IMR-90 (cell line): ENCODE data around the gene PLAC9. TPM values are rescaled to one million over a fixed set of nuclear protein-coding genes. Genes with fewer than 3 reads are reported as not detected.

Experiments
- ATAC-seq: fragments of 200-7000 bp; cut with Tn5 transposase; 2 replicates; pipeline ENCODE4 v1.9.1; 2020; ENCODE audit warnings: low read depth, mild to moderate bottlenecking, moderate library complexity
- BruUV-seq: library from RNA; stranded (reverse); fragments of 400-500 nt; replicated peaks from 2 replicates; lab custom pipeline; 2021; lab: Mats Ljungman, UMichigan
- CTCF ChIA-PET: fragments of 300-600 bp; formaldehyde crosslinking; extraction: SDS; loops from one replicate; lab custom pipeline; 2021; ENCODE audit warnings: antibody characterized with exemption; lab: Yijun Ruan, JAX
- POLR2A ChIA-PET: fragments of 300-600 bp; sonication (Branson Sonifier 250); formaldehyde crosslinking; loops from one replicate; lab custom pipeline; 2022; ENCODE audit warnings: antibody characterized with exemption; ENCODE audit not compliant: unreplicated experiment; lab: Charles Lee
- DNase-seq: peaks from one replicate; pipeline ENCODE4 v3.0.0; 2013
- H2AFZ ChIP-seq: replicated peaks from 2 replicates; pipeline ENCODE3; 2013; ENCODE audit warnings: low read length, mild to moderate bottlenecking; ENCODE audit not compliant: poor library complexity
- H2AK5ac ChIP-seq: 2 replicates; pipeline ENCODE4 v1.6.1; 2013; ENCODE audit warnings: low read depth, low read length, inconsistent platforms
- H2AK9ac ChIP-seq: replicated peaks from 2 replicates; pipeline ENCODE3; 2013; ENCODE audit warnings: mild to moderate bottlenecking, low read depth, low read length, moderate library complexity; ENCODE audit not compliant: poor library complexity
- H2BK120ac ChIP-seq: 2 replicates; pipeline ENCODE4 v1.6.1; 2013; ENCODE audit warnings: low read depth, low read length, inconsistent platforms
- H2BK15ac ChIP-seq: 3 replicates; pipeline ENCODE4 v1.6.1; 2013; ENCODE audit warnings: low read depth, low read length, inconsistent platforms
- H2BK20ac ChIP-seq: 2 replicates; pipeline ENCODE4 v1.6.1; 2013; ENCODE audit warnings: low read depth, mild to moderate bottlenecking, inconsistent platforms, low read length, moderate library complexity
- H2BK5ac ChIP-seq: 2 replicates; pipeline ENCODE4 v1.6.1; 2013; ENCODE audit warnings: mild to moderate bottlenecking, low read depth, low read length, inconsistent platforms; ENCODE audit not compliant: poor library complexity, severe bottlenecking
- H3K14ac ChIP-seq: replicated peaks from 2 replicates; pipeline ENCODE4 v1.6.1; 2013; ENCODE audit warnings: low read depth, low read length, inconsistent platforms
- H3K18ac ChIP-seq: 2 replicates; pipeline ENCODE4 v1.6.1; 2013; ENCODE audit warnings: low read depth, low read length, control low read depth
- H3K23ac ChIP-seq: 2 replicates; pipeline ENCODE4 v1.6.1; 2013; ENCODE audit warnings: low read depth, low read length, inconsistent platforms
- H3K27ac ChIP-seq: 2 replicates; pipeline ENCODE4 v1.5.1; 2013; ENCODE audit warnings: mild to moderate bottlenecking, control low read depth, low read length; ENCODE audit not compliant: insufficient read depth
- H3K27me3 ChIP-seq: 2 replicates; pipeline ENCODE4 v1.6.1; 2013; ENCODE audit warnings: low read length; ENCODE audit not compliant: control insufficient read depth, insufficient read depth
- H3K36me3 ChIP-seq: 2 replicates; pipeline ENCODE4 v1.6.1; 2013; ENCODE audit warnings: low read length, mixed read lengths; ENCODE audit not compliant: control insufficient read depth, insufficient read depth
- H3K4ac ChIP-seq: 2 replicates; pipeline ENCODE4 v1.6.1; 2013; ENCODE audit warnings: low read depth, low read length, inconsistent platforms
- H3K4me1 ChIP-seq: 2 replicates; pipeline ENCODE4 v1.6.1; 2013; ENCODE audit warnings: low read length, mixed read lengths; ENCODE audit not compliant: control insufficient read depth, insufficient read depth
- H3K4me2 ChIP-seq: 2 replicates; pipeline ENCODE4 v1.6.1; 2013; ENCODE audit warnings: low read depth, mild to moderate bottlenecking, control low read depth, low read length, moderate library complexity
- H3K4me3 ChIP-seq: 2 replicates; pipeline ENCODE4 v1.5.1; 2013; ENCODE audit warnings: low read depth, mild to moderate bottlenecking, control low read depth, low read length, moderate library complexity; ENCODE audit not compliant: insufficient read depth
- H3K56ac ChIP-seq: 2 replicates; pipeline ENCODE4 v1.6.1; 2013; ENCODE audit warnings: low read length, inconsistent platforms; ENCODE audit not compliant: insufficient read depth; ENCODE audit errors: extremely low read depth
- H3K79me1 ChIP-seq, 2 experiments: 2 replicates each; pipeline ENCODE4 v1.6.1; 2013; ENCODE audit warnings: low read length in 2 of 2, inconsistent platforms in 1 of 2, low read depth in 1 of 2
- H3K9ac ChIP-seq: 2 replicates; pipeline ENCODE4 v1.6.1; 2013; ENCODE audit warnings: low read depth, low read length, control low read depth
- H3K9me1 ChIP-seq: 2 replicates; pipeline ENCODE4 v1.6.1; 2013; ENCODE audit warnings: low read length, inconsistent platforms; ENCODE audit not compliant: insufficient read depth
- H3K9me3 ChIP-seq: 2 replicates; pipeline ENCODE4 v1.6.1; 2013; ENCODE audit warnings: low read length; ENCODE audit not compliant: control insufficient read depth, insufficient read depth
- H4K20me1 ChIP-seq: 2 replicates; pipeline ENCODE4 v1.6.1; 2013; ENCODE audit warnings: low read length, inconsistent platforms; ENCODE audit not compliant: insufficient read depth
- H4K5ac ChIP-seq: 2 replicates; pipeline ENCODE4 v1.6.1; 2013; ENCODE audit warnings: mild to moderate bottlenecking, low read depth, low read length, control low read depth
- H4K8ac ChIP-seq, 2 experiments: 2 replicates each; pipeline ENCODE4 v1.6.1; 2013; ENCODE audit warnings: low read depth in 2 of 2, low read length in 2 of 2, control low read depth in 1 of 2, inconsistent platforms in 1 of 2
- H4K91ac ChIP-seq: 2 replicates; pipeline ENCODE4 v1.6.1; 2013; ENCODE audit warnings: low read depth, low read length, inconsistent platforms; ENCODE audit not compliant: insufficient read depth
- MAFK ChIP-seq: IDR thresholded peaks from 2 replicates; pipeline ENCODE4 v1.6.1; 2012; ENCODE audit warnings: low read depth, low read length, improper control_type of control experiment
- RAD21 ChIP-seq: IDR thresholded peaks from 2 replicates; pipeline ENCODE4 v1.6.1; 2012; ENCODE audit warnings: low read length, improper control_type of control experiment
- SMC3 ChIP-seq: fragments of 150-350 bp; IDR thresholded peaks from 2 replicates; pipeline ENCODE4 v1.6.1; 2016; ENCODE audit warnings: low read depth, mild to moderate bottlenecking, antibody characterized with exemption, low read length, moderate library complexity
- WGBS, 2 experiments: methylation state at CpG; one replicate each; pipeline versions ENCODE4 v1.1.5 to v1.1.7; 2013; ENCODE audit warnings: missing lambda C conversion rate in 2 of 2; ENCODE audit not compliant: insufficient read length in 1 of 2; ENCODE audit errors: extremely low coverage in 2 of 2; 5-methylcytosine and 5-hydroxymethylcytosine counted together
- dilution Hi-C: fragments of 300-500 bp; cut with HindIII; formaldehyde crosslinking; loops from one replicate; pipeline ENCODE4 v1.14.3; 2018; ENCODE audit warnings: low sequenced_read_pairs; ENCODE audit not compliant: unreplicated experiment
- in situ Hi-C: fragments of 300-500 bp; cut with MboI; formaldehyde crosslinking; loops from 3 replicates; pipeline ENCODE4 v1.14.3; 2019; ENCODE audit warnings: low sequenced_read_pairs, inconsistent platforms, mixed read lengths
- intact Hi-C: fragments of 100-400 bp; cut with micrococcal nuclease; formaldehyde crosslinking; loops from 2 replicates; pipeline ENCODE4 v1.10.0; 2022
- polyA plus RNA-seq, 3 experiments: library from polyadenylated mRNA; depleted of rRNA; stranded (reverse); fragments of >200 nt; gene quantifications; 2 replicates each; pipeline ENCODE4 v1.2.3, GENCODE V29; 2012; ENCODE audit warnings: low replicate concordance in 1 of 3
- total RNA-seq: library from RNA; depleted of rRNA; stranded (reverse); fragments of >200 nt; gene quantifications from 2 replicates; pipeline ENCODE4 v1.2.3, GENCODE V29; 2012
- TF ChIP-seq, protein P1 (sequence below): fragments of 150-350 bp; IDR thresholded peaks from 2 replicates; pipeline ENCODE4 v1.6.1; 2017; ENCODE audit warnings: mild to moderate bottlenecking, antibody characterized with exemption, low read length, low read depth

PLAC9 gene
- total and polyA plus RNA-seq, 2 of the 4 experiments (the other 2 are of a cell fraction), result 1.6 to 12.2 TPM

DNA sequence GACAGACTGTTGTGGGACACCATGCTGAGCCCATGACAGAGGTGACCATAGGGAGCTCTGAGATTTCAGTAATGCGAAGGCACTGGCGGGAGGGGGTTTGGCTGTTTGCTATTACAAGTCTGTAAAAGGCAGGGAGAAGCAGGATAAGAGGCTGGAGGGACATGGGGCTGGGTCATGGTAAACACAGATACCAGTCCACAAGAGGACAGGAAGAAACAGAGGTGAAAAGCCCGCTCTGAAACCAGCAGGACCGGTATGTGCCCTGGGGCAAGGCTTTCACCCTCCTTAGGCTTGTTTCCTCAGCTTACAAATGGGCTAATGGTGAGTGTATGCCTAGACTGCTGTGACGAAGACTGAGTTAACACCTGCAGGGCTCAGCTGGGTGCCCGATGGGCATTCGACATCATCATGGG lies 38.7 kb downstream of the PLAC9 start:
- Histone ChIP-seq H3K36me3 (peaks cover 46% of the 10 kb centered on the region), H2BK20ac (no peak overlapping the region), H3K9me3 (no peaks in the 10 kb centered on the region), H4K5ac (no peak overlapping the region), H3K9me1 (peaks cover 24% of the 10 kb centered on the region), H2BK120ac (no peak overlapping the region), H3K14ac (no peak overlapping the region), H2AFZ (no peak overlapping the region), H4K91ac (no peak overlapping the region), H3K18ac (no peak overlapping the region), H2BK5ac (no peak overlapping the region), H4K8ac (no peak overlapping the region), H3K4me2 (no peak overlapping the region), H3K79me1 (peaks cover 26 to 95% of the 10 kb centered on the region in 2 experiments), H2AK9ac (no peak overlapping the region), H3K9ac (no peak overlapping the region), H3K23ac (no peak overlapping the region), H2BK15ac (no peak overlapping the region), H4K20me1 (peaks cover 39% of the 10 kb centered on the region), H3K4me3 (no peak overlapping the region), H3K27ac (no peak overlapping the region), H3K27me3 (no peaks in the 10 kb centered on the region), H3K56ac (no peak overlapping the region), H3K4ac (no peak overlapping the region), H3K4me1 (peaks cover 7% of the 10 kb centered on the region), H2AK5ac (no peak overlapping the region)
- ChIA-PET CTCF (no interaction called here), POLR2A (no interaction called here)
- no peak for DNase-seq
- ATAC-seq, result no peak
- in situ Hi-C loops, result loop anchor here (25.0 kb wide), 1 partner anchor 291 kb away; the partner anchor contains the start of gene TSPAN14
- no TSS peak for BruUV-seq
- WGBS, 2 experiments, result 88% methylated on average over 4 of the region's 7 CpGs; no CpG with 5 or more reads in 1 of the 2 experiments
- intact Hi-C loops, result no loop called here
- dilution Hi-C loops, result no loop called here
- TF ChIP-seq, protein P1, sequence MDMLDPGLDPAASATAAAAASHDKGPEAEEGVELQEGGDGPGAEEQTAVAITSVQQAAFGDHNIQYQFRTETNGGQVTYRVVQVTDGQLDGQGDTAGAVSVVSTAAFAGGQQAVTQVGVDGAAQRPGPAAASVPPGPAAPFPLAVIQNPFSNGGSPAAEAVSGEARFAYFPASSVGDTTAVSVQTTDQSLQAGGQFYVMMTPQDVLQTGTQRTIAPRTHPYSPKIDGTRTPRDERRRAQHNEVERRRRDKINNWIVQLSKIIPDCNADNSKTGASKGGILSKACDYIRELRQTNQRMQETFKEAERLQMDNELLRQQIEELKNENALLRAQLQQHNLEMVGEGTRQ, result no peak
- TF ChIP-seq MAFK (no peak), SMC3 (no peak), RAD21 (no peak)
